ENCODE data around the gene HAX1. TPM values are rescaled to one million over a fixed set of nuclear protein-coding genes. Genes with fewer than 3 reads are reported as not detected.

The HAX1 gene
- total RNA-seq, 1 experiment from 2014 or later: 129 TPM

DNA sequence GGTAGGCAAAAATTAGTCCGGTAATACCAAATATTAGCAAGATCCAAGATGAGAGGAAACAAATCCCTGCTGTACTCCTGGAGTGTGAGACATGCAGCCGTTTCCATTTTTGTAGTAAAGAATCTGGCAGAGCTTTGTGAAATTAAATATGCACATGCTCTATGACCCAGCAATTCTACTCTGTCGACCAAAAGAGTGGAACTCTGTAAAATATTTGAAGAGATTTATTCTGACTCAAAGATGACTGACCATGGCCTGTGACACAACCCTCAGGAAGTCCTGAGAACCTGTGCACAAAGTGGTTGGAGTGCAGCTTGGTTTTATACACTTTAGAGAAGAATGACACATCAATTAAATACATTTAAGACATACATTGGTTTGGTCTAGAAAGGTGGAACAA is 16.2 kb downstream of the HAX1 start:
- intact Hi-C loops (cut with micrococcal nuclease; ENCODE audit: unreplicated experiment): no loop called here
- TF ChIP-seq, protein P1, sequence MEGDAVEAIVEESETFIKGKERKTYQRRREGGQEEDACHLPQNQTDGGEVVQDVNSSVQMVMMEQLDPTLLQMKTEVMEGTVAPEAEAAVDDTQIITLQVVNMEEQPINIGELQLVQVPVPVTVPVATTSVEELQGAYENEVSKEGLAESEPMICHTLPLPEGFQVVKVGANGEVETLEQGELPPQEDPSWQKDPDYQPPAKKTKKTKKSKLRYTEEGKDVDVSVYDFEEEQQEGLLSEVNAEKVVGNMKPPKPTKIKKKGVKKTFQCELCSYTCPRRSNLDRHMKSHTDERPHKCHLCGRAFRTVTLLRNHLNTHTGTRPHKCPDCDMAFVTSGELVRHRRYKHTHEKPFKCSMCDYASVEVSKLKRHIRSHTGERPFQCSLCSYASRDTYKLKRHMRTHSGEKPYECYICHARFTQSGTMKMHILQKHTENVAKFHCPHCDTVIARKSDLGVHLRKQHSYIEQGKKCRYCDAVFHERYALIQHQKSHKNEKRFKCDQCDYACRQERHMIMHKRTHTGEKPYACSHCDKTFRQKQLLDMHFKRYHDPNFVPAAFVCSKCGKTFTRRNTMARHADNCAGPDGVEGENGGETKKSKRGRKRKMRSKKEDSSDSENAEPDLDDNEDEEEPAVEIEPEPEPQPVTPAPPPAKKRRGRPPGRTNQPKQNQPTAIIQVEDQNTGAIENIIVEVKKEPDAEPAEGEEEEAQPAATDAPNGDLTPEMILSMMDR (IDR thresholded peaks at IDR 0.05; ENCODE audit: unreplicated experiment): no peak
- CTCF ChIA-PET: interaction anchor here (0.6 to 1.0 kb wide), 2 partner anchors 16 to 46 kb away, joined by 4 read pairs; no protein-coding TSS in a partner anchor
- Mint-ChIP-seq H3K4me1 (ENCODE audit: low read depth, unreplicated experiment) (no peaks in the 10 kb centered on the region), H3K36me3 (ENCODE audit: insufficient read depth, unreplicated experiment) (no peaks in the 10 kb centered on the region), H3K4me3 (ENCODE audit: low read depth, unreplicated experiment) (no peak overlapping the region), H3K27me3 (ENCODE audit: unreplicated experiment) (peaks cover 40% of the 10 kb centered on the region), H3K27ac (ENCODE audit: unreplicated experiment) (no peak overlapping the region), H3K9me3 (ENCODE audit: low read depth, unreplicated experiment) (peaks cover 3% of the 10 kb centered on the region)
- no peak for DNase-seq
- no TSS peak for BruUV-seq (replicated peaks)

DNA sequence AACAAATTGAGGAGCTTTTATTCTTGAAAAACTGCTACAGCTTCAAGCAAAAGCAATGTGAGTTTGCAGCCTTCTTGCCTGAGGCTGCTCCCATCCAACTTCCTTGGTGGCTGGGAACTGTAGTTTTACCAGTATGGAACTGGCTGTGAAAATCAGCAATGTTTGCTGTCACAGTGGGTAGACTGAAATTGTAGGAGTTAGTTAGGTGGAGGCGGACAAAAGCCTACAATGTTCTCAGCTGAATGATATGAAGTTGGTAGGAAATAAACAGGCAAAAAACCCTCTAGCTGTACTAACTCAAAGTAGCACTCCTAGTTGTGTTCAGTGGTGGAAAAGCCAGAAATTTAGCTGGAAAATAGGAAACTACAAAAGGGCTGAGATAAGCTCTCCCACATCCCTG is 18.5 kb downstream of the HAX1 start:
- intact Hi-C loops (cut with micrococcal nuclease; ENCODE audit: unreplicated experiment): no loop called here
- CTCF ChIA-PET: interaction anchor here (0.6 kb wide), 1 partner anchor 13 kb away, joined by 4 read pairs; no protein-coding TSS in a partner anchor
- peaks cover 6% of the 10 kb centered on the region for H3K9me3 Mint-ChIP-seq (ENCODE audit: low read depth, unreplicated experiment)
- no peaks in the 10 kb centered on the region for H3K36me3 Mint-ChIP-seq (ENCODE audit: insufficient read depth, unreplicated experiment)
- BruUV-seq (replicated peaks): no TSS peak
- no peak overlapping the region for H3K4me3 Mint-ChIP-seq (ENCODE audit: low read depth, unreplicated experiment)
- H3K27me3 Mint-ChIP-seq (ENCODE audit: unreplicated experiment): peaks cover 40% of the 10 kb centered on the region
- TF ChIP-seq, protein P1 (IDR thresholded peaks at IDR 0.05; ENCODE audit: unreplicated experiment): no peak
- H3K27ac Mint-ChIP-seq (ENCODE audit: unreplicated experiment): no peak overlapping the region
- H3K4me1 Mint-ChIP-seq (ENCODE audit: low read depth, unreplicated experiment): no peaks in the 10 kb centered on the region
- DNase-seq: no peak

DNA sequence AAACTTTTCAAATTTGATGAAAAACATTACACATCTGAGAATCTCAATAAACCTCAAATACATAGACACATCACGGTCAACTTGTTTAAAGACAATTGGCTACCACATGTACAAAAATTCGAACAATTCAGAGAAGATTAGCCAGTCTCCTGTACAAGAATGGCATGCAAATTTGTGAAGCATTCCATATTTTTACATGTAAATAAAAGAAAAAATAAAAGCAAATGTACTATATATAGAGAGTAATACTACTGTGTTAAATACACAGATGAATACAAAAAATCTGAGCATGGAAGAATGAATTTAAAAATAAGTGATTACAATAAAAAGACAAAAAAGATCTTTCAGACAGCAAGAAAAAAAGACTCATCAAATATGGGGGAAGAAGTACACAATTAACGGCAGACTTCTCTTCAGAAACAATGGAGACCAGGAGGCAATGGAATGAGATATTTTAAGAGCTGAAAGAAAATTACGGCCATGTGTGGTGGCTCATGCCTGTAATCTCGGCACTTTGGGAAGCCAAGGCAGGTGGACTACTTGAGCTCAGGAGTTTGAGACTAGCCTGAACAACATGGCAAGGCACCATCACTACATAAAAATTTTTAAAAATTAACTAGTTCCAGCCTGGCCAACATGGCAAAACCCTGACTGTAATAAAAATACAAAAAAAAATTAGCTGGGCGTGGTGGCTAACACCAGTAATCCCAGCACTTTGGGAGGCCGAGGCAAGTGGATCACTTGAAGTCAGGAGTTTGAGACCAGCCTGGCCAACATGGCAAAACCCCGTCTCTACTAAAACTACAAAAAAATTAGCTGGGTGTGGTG is 23.2 kb downstream of the HAX1 start:
- CTCF ChIA-PET: no interaction called here
- Mint-ChIP-seq H3K9me3 (ENCODE audit: low read depth, unreplicated experiment) (peaks cover 9% of the 10 kb centered on the region), H3K4me3 (ENCODE audit: low read depth, unreplicated experiment) (no peak overlapping the region), H3K27me3 (ENCODE audit: unreplicated experiment) (peaks cover 17% of the 10 kb centered on the region), H3K4me1 (ENCODE audit: low read depth, unreplicated experiment) (no peaks in the 10 kb centered on the region), H3K27ac (ENCODE audit: unreplicated experiment) (no peak overlapping the region), H3K36me3 (ENCODE audit: insufficient read depth, unreplicated experiment) (no peaks in the 10 kb centered on the region)
- no peak for DNase-seq
- no TSS peak for BruUV-seq (replicated peaks)
- TF ChIP-seq, protein P1 (IDR thresholded peaks at IDR 0.05; ENCODE audit: unreplicated experiment): no peak
- intact Hi-C loops (cut with micrococcal nuclease; ENCODE audit: unreplicated experiment): no loop called here

DNA sequence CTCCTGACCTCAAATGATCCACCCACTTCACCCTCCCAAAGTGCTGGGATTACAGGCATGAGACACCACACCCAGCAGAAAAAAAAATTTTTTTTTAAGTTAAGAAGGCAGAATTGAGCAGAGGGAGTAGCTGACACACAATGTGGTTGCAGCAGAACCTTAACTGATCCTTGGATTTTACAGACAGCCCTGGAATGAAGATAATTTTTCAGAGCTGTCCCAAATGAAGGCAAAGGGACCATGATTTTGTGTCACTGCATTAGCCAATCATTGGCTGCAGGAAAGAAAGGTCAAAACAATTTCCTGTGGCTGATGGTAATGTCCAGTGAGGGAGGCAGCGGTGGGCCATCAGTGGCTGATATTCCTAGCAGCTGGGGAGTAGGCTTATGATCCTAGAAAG is 29.2 kb downstream of the HAX1 start:
- TF ChIP-seq, protein P1 (IDR thresholded peaks at IDR 0.05; ENCODE audit: unreplicated experiment): no peak
- peaks cover 18% of the 10 kb centered on the region for H3K27me3 Mint-ChIP-seq (ENCODE audit: unreplicated experiment)
- no peak for DNase-seq
- no peak overlapping the region for H3K4me3 Mint-ChIP-seq (ENCODE audit: low read depth, unreplicated experiment)
- intact Hi-C loops (cut with micrococcal nuclease; ENCODE audit: unreplicated experiment): no loop called here
- H3K9me3 Mint-ChIP-seq (ENCODE audit: low read depth, unreplicated experiment): peaks cover 4% of the 10 kb centered on the region
- CTCF ChIA-PET: no interaction called here
- H3K27ac Mint-ChIP-seq (ENCODE audit: unreplicated experiment): no peak overlapping the region
- H3K36me3 Mint-ChIP-seq (ENCODE audit: insufficient read depth, unreplicated experiment): no peaks in the 10 kb centered on the region
- no TSS peak for BruUV-seq (replicated peaks)
- no peaks in the 10 kb centered on the region for H3K4me1 Mint-ChIP-seq (ENCODE audit: low read depth, unreplicated experiment)
